NCI-H146 (cell line): ENCODE results near the gene HRK.

Source experiments
- DNase-seq: peaks from one replicate; lab custom pipeline; 2025; lab: John Stamatoyannopoulos, UW

HRK gene

DNA sequence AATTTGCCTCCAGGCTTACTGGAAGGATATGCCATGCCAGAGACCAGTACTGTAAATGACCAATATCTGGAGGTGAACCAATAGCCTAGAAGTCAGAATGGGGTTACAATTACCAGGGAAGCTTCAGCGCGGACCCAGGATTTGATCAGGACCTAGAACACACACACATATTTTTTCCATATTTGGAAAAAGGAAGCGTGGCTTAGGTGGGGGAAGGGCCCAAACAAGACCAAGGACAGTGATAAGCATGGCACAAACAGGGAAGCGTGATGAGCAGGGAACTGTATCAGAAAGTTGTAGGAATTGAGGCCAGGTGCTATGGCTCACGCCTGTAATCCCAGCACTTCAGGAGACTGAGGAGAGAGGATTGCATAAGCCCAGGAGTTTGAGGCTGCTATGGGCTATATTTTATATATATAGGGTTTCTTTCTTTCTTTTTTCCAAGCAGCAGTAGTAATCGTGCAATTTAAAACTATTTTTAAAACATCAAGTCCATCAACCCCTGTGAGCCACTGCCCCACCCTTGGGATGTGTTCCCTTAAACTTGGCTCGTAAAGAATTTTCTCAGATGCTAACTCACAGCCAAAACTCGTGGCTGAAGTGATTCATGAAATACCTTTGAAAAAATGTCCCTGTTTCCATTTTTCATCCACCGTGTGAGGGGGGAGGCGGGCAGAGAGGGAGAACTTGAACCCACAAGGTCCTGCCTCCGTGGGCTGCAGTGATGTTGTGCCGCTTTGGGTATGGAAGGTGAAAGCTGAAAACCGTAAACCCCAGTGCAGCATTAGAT, 16.7 kb downstream of the HRK start:
- DNase-seq = peak; percentile 57

GRCh38 chr12:116863275-116863767, 17.9 kb downstream of the HRK start:
- DNase-seq = no peak

- no peak for DNase-seq
Observed at GRCh38 chr12:116862167-116862566, 19.1 kb downstream of the HRK start.

GRCh38 chr12:116861320-116861719, 19.9 kb downstream of the HRK start:
- DNase-seq = peak; percentile 46

DNA sequence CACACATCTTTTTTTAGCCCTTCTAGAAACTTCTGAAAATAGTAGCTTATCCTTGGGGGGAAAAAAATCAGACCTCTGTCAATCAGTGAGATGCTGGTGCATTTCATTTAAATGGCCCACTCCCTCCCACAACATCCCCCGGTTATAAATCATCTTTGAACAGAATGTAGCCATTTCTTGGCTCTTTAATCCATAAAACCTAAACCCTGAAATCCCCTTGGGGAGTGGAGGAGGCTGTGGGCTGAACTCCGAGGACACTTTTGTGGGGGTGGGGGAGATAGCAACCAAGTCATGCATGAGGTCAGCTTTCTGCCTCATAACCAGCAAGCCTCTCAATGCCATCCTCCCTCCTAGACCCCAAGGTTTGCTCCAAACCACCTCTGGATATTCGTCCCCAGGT, 21.0 kb downstream of the HRK start:
- no peak for DNase-seq

- no peak for DNase-seq
Observed at GRCh38 chr12:116859079-116859478, 22.2 kb downstream of the HRK start.

DNA sequence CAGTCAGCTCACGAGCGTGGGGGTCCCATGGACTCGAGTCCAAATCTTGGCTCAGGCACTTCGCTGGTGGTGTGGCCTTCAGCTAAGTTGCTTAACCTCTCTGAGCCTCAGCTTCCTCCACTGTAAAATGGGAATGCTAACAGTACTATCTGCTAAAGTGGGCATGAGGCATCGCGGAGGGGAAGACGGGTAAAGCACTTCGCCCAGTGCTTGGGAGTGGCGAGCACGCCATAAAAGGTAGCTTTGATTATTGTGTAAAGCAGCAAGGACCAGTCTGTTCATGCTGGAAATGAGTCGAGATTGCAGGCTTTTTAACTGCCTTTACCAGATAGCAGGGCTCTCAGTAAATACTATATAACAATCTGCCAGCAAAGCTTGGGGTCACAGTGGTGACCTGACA, 24.5 kb downstream of the HRK start:
- DNase-seq = no peak

GRCh38 chr12:116855744-116856470, 25.3 kb downstream of the HRK start:
- no peak for DNase-seq

DNA sequence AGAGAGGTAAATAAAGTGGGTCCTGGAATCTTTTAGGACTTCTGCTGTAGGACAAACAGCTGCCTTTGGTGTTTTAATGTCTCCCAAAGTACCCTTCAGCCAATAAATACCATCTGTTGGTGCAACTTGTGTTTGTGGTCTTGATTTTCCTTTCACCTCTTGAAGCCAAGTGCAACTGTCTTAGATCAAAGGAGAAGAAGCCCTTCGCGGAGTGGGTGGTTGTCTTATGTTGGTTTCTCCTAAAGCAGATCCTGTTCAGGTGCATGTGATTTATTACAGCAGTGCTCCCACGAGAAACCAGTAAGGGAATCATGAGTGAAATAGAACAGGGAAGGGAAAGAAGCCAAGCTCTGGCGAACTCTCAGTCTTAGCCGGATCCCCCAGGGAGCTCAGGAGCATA, 27.7 kb downstream of the HRK start:
- no peak for DNase-seq

DNA sequence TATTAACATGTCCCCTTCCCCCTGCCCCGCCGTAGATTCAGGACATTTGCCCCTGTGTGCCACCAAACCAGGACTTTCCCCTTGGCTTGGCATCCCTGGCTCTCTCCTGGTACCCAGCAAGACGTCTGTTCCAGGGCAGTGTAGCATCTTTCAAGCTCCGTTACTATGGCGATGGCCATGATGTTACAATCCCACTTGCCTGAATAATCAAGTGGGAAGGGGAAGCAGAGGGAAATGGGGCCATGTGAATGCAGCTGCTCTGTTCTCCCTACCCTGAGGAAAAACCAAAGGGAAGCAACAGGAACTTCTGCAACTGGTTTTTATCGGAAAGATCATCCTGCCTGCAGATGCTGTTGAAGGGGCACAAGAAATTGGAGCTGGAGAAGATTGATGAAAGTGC, 28.9 kb downstream of the HRK start:
- DNase-seq = no peak

DNA sequence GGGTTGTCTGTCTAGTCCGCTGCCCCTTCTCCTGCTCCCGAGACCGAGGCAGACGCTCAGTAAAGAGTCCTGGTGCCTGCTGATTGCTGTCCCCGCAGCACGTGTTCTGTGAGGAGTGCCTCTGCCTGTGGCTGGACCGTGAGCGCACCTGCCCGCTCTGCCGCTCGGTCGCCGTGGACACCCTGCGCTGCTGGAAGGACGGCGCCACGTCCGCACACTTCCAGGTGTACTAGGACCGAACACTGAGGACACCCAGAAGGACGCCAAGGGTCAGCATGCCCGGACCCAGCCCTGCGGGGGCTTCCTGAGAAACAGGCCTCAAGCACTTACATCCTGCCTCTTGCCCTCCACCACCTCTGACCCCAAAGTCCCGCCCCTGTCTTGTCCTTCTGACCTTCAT, 32.0 kb downstream of the HRK start:
- DNase-seq = no peak

- DNase-seq = no peak
Observed at GRCh38 chr12:116843085-116843484, 38.2 kb downstream of the HRK start.

GRCh38 chr12:116839287-116839830, 41.9 kb downstream of the HRK start:
- no peak for DNase-seq

DNA sequence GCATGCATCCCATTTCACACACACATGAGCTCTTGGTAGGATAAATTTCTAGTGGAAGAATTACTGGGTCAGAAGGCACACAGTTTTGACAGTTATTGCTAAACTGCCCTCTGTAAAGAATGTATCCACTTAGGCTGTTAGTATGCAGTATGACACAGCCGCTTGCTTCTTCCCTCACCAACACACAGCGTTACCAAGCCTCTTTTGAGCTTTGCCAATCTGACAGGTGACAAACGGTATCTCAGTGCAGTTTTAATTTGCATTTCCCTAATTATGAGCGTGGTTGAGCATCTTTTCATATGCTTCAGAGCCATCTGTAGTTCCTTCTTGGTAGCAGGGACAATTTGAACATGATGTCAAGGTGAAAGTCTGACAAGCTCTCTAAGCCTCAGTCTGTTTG, 42.9 kb downstream of the HRK start:
- DNase-seq = no peak

GRCh38 chr12:116837097-116837496, 44.1 kb downstream of the HRK start:
- DNase-seq = no peak

DNA sequence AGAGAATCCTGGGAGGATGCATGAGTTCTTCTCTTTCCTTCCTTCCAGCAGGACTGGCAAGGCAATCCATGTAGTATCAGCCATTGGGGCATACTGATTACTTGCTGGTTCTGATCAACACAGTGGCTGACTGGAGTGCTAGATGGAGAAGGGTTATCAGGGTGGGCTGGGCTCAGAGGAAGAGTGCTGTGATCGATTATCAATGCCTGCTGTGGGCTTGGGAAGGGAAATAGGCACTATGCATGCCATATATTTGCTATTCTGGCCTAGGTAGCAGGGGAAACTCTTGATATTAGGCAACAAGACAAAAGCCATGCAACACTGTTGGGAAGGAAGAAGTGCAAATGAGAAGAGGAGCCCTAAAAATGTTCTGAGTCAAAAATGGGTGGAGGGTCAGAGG, 45.8 kb downstream of the HRK start:
- no peak for DNase-seq

DNA sequence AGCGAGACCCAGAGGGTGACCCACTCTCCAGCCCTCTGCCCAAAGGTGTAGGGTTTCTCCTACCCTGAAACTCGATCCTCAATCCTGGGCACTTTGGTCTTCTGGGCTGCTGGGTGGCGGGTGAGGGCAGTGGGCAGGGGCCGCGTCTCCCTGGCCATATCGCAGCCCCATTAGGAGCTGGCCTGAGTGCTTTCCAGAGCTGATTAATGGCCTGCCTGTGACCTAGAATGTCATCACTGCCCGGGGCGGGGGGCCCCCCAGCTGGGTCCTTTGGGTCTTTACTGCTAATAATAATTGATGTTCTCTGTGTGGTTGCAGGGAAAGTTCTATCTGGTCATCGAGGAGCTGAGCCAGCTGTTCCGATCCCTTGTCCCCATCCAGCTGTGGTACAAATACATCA, 47.8 kb downstream of the HRK start:
- no peak for DNase-seq

- no peak for DNase-seq
Observed at GRCh38 chr12:116832353-116832752, 48.9 kb downstream of the HRK start.

DNA sequence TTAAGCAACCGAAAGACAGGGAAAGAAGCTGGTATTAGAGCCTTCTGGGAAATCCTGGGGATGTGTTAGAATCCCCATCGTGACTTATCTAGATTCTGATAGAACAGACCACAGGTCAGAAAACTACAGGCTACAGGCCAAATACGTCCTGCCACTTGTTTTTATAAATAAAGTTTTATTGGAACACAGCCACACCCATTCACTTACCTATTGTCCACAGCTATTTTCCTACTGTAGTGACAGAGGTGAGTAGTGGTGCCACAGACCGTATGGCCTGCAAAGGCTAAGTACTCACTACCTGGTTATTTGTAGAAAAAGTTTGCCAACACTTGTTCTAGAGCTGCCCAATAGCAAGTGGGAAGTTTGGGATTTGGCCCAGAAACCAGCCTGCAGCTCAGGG, 53.8 kb downstream of the HRK start:
- no peak for DNase-seq

- no peak for DNase-seq
Observed at GRCh38 chr12:116821291-116821690, 60.0 kb downstream of the HRK start.

- no peak for DNase-seq
Observed at GRCh38 chr12:116820064-116820656, 61.1 kb downstream of the HRK start.

- DNase-seq = peak; percentile 94
Observed at GRCh38 chr12:116818948-116819832, 62.1 kb downstream of the HRK start.
